NCI-H446 treated with DMSO at 0.1 percent for 48 hours (cell line): ENCODE measurements around the gene P2RY13.

ENCODE experiments used
- DNase-seq: peaks from one replicate; lab custom pipeline; 2025; lab: John Stamatoyannopoulos, UW

Gene P2RY13

GRCh38 chr3:151293127-151293526, 36.2 kb downstream of the P2RY13 start:
- no peak for DNase-seq

- DNase-seq, result no peak
Observed at GRCh38 chr3:151290673-151291072, 38.7 kb downstream of the P2RY13 start.

- no peak for DNase-seq
Observed at GRCh38 chr3:151289445-151289844, 39.9 kb downstream of the P2RY13 start.

- DNase-seq, result no peak
Observed at GRCh38 chr3:151285940-151286339, 43.4 kb downstream of the P2RY13 start.

- DNase-seq, result no peak
Observed at GRCh38 chr3:151283907-151284461, 45.4 kb downstream of the P2RY13 start.

GRCh38 chr3:151283387-151283786, 46.0 kb downstream of the P2RY13 start:
- DNase-seq, result no peak

GRCh38 chr3:151282921-151283320, 46.4 kb downstream of the P2RY13 start:
- peak; percentile 55 for DNase-seq

- DNase-seq, result no peak
Observed at GRCh38 chr3:151281671-151282324, 47.6 kb downstream of the P2RY13 start.

GRCh38 chr3:151278230-151278629, 51.1 kb downstream of the P2RY13 start, which contains the start of gene P2RY14:
Gene P2RY14 (minus strand): TSS chr3:151278542. CDS start chr3:151214316, 64,226 bp downstream.
- DNase-seq, result no peak

- no peak for DNase-seq
Observed at GRCh38 chr3:151276687-151277042, 52.7 kb downstream of the P2RY13 start.
